Measurements from ENCODE around the gene HERC4.
"Not testable (repeated sequence)": the region's sequence is repeated elsewhere in the genome, so short reads cannot be mapped to it uniquely, and the experiment has no call there.

The HERC4 gene

DNA sequence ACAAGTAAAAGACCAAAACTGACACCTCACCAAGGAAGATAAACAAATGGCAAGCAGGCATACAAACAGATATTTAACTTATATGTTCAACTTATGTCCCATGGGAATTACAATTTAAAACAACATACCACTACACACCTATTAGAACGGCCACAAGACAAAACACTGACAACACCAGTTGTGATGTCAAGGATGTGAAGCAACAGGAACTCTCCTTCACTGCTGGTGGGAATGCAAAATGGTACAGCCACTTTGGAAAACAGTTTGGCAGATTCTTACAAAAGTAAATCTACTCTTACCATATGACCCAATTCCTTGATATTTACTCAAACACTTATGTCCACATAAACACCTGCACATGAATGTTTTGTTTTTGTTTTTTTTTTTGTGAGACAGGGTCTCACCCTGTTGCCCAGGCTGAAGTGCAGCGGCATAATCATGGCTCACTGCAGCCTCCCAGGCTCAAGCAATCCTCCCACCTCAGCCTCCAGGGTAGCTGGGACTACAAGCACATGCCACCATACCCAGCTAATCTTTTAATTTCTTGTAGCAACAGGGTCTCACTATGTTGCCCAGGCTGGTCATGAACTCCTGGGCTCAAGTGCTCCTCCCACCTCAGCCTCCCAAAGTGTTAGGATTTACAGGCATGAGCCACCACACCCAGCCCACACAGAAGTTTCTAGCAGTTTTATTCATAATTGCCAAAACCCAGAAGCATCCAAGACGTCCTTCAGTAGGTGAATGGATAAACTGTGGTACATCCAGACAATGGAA lies 27.3 kb downstream of the HERC4 start:
- DNase-seq = no peak

DNA sequence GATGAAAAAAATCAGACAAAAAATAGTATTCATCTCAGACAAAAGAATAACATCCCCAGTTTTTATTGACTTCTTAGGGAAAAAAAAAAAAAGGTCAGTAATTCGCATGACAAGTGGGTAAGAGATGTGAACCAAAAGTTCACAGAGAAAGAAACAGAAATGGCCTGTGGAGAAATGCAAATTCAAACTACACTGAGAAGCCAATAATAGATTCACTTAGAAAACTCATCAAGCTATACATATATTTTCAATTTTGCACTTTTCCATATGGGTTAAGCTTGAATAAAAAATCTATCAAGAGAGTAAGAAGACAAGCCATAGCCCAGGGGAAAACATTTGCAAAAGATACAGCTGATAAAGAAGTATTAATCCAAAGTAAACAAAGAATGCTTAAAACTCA lies 28.0 kb downstream of the HERC4 start:
- DNase-seq = no peak

DNA sequence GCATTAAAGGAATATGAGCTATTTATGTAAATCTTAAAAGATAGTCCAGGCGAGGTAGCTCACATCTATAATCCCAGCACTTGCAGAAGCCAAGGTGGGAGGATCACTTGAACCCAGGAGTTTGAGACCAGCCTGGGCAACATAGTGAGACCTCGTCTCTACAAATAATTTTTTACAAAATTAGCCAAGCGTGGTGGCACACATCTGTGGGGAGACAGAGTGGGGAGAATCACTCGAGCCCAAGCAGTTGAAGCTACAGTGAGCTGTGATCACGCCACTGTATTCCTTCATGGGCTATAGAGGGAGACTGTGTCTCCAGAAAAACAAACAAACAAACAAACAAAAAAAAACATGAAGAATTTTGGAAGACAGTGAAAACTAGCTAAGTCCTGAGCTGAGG lies 28.4 kb downstream of the HERC4 start:
- DNase-seq = no peak

DNA sequence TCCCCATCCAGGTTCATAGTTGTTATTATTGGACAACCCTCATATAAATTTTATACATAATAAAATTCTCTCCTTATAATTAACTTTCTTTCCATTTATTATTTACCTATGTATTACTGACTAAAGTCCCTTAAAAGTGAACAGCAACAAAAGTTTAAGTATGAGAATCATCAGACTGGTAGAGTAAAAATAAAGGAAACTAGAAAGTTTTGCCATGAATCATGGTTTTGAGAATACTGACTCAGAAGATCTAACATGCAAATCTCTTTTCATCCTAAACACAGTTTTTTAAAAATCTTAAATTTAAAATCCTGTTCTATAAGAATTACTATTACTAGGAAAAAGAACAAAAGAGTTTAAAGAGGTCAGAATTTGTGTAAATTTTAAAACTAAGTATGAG lies 32.1 kb downstream of the HERC4 start:
- no peak for DNase-seq

DNA sequence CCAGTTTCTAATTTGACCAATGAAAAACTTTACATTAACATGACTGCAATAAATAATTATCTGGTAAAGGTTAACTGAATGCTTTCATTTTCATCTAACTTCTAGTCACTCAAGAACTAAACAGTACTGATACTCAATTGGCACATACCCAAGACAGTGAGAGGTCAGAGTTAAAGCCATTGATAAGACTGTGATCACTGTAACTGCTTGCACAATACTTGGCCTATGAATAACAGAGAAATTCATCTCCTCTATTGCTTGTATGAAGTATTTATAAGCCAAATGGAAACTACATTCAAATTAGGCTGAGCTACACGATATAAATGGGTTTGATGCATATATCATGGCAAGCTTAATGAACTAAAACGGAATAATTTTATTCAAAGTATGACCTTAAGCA lies 43.0 kb downstream of the HERC4 start:
- no peak for DNase-seq

DNA sequence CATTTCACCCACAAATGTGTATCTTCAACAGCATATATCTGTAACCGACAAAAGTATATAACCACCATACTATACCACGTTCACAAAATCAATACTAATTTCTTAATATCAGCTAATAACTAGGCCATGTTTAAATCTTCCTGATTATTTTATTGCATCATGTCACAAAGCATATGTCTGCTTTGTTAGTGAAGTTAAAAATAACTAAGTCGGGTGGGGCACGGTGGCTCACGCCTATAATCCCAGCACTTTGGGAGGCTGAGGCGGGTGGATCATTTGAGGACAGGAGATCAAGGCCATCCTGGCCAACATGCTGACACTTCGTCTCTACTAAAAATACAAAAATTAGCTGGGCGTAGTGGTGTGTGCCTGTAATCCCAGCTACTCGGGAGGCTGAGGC lies 47.7 kb downstream of the HERC4 start:
- no peak for DNase-seq

DNA sequence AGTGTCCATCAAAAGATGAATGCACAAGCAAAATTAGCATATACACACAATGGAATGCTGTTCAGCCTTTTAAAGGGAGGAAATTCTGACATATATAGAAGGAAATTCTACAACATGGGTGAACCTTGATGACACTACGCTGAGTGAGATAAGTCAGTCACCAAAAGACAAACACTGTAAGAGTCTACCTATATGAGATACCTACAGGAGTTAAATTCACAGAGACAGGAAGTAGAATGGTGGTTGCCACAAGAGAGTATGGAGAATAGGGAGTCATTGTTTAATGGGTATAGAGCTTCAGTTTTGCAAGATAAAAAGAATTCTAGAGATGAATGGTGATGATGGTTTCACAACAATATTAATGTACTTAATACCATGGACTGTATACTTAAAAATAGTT lies 51.8 kb downstream of the HERC4 start:
- DNase-seq = no peak

DNA sequence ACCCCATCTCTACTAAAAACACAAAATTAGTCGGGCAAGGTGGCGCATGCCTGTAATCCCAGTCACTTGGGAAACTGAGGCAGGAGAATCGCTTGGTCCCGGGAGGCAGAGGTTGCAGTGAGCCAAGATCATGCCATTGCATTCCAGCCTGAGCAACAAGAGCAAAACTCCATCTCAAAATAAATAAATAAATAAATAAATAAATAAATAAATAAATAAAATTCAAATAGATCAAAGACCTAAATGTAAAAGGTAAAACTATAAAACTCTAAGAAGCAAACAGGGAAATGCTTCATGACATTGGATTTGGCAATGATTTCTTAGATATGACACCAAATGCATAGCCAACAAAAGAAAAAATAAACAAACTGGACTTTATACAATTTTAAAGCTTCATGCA lies 52.8 kb downstream of the HERC4 start:
- DNase-seq = not testable (repeated sequence)

DNA sequence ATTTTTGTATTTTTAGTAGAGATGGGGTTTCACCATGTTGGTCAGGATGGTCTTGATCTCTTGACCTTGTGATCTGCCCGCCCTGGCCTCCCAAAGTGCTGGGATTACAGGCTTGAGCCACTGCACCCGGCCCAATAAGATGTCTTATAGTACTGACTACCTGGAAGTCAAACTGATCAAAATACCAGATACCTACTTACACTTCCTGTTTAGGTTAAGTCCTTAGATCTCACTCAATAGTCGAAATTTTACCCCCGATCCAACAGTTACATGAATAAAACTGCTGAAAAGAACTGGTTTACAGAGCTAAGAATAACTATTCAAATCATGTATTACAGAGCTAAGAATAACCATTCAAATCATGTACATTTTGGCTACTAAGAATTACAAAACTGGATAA lies 58.6 kb downstream of the HERC4 start:
- DNase-seq = not testable (repeated sequence)

DNA sequence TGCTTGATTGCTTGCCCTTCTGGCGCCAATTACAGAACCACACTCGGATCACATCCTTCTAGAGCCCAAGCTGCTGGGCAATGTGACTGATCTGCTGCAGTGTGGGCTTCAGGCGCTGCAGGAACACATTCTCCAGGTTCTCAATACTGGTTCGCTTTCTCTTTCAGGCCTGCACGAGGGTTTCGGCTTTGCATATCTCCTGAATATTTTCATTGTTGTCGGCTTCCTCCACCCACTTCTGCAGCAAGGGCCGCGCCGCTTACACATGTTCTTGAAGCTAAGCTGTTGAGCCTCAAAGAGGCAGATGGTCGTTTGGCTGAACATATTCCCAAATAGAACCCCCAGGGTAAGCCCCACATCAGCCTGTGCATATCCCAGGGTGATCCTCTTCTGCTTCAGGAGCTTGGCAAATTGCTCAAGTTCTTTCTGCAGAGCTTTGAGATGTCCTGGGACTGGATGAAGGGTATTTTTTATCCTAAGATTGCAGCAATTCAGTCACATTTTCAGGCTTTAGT lies 64.6 kb downstream of the HERC4 start:
- peak in 11 of 56 donors; percentile 0 to 44 (median 2) for DNase-seq

DNA sequence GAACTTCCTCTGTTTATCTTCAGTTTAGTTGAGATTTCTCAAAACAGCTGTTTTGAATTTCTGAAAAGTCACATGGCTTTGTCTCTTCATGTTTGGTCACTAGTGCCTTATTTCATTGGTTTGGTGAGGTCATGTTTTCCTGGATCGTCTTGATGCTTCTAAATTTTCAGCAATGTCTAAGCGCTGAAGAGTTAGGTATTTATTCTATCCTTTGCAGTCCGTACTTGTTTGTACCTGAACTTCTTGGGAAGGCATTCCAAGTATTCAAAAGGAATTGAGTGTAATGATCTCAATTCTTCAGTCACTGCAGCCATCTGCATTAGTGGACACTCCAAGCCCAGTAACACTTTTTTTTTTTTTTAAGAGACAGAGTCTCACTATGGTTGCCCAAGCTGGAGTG lies 67.7 kb downstream of the HERC4 start:
- no peak for DNase-seq

DNA sequence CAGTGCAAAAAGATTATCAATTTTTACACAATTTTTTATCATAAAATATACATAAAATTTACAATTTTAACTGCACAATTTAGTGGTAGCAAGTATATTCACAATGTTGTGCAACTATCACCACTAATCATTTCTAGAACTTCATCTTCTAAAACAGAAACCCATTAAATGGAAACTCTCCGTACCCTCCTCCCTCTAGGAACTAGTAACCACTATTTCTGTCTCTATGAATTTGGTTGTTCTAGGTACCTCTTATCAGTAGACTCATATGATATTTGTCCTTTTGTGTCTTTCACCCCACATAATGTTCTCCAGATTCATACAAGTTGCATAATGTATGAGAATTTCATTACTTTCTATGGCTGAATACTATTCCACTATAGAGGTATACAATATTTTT lies 73.5 kb downstream of the HERC4 start:
- DNase-seq = no peak

DNA sequence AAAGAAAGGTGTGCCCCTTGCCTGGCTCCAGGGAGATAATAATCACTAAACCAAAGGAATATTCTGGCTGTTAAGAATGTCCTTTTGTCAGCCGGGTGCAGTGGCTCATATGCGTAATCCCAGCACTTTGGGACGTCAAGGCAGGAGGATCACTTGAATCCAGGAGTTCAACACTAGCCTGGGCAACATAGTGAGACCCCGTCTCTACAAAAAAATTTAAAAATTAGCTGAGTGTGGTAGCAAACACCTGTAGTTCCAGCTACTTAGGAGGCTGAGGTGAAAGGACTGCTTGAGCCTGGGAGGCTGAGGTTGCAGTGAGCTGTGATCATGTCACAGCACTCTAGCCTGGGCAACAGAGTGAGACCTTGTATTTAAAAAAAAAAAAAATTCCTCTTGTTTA lies 74.1 kb downstream of the HERC4 start:
- no peak for DNase-seq

DNA sequence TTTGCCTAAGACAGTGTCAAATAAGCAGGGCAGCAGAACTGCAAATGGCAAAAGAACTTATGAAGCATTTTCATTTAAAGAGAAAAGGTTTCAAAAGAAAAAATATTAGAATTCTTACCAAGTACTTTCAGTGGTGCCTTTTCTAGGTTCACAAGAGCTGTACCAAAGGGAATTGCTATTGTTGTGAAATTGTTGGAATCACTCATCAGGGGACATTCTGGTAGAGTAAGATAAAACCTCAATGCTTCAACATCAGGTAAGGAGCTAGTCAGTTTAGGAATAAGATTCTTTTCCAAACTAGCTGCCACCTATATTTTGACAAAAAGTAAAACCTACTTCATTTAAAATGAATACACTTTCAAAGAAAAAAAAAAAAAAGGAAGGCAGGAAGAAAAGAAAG lies 85.0 kb downstream of the HERC4 start:
- no peak for DNase-seq

DNA sequence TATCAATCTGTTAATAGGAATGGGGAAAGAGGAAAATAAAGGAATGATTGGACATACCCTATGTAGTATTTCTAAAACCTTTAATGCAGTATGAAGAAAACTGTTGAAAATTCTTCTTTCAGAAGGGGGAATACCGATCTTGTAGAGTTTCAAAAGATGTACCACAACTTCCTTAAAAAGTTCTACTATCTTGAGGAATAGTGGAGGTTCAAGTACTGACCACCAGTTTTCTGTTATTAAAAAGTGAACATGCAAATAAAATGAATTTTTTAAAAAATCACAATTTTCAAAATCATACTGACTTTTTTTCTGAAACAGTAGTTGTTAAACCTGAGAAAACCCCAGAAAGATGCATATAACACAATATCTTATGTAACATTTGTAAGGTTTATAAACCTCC lies 86.5 kb downstream of the HERC4 start:
- no peak for DNase-seq

DNA sequence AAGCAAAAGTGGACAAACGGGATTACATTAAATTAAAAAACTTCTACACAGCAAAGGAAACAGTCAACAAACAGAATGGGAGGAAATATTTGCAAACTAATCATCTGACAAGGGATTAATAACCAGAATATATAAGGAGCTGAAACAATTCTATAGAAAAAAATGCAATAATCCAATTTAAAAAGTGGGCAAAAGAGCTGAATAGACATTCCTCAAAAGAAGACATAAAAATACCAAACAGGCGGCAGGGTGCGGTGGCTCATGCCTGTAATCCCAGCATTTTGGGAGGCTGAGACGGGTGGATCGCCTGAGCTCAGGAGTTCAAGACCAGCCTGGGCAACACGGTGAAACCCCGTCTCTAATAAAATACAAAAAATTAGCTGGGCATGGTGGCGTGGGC lies 92.5 kb downstream of the HERC4 start:
- not testable (repeated sequence) for DNase-seq

DNA sequence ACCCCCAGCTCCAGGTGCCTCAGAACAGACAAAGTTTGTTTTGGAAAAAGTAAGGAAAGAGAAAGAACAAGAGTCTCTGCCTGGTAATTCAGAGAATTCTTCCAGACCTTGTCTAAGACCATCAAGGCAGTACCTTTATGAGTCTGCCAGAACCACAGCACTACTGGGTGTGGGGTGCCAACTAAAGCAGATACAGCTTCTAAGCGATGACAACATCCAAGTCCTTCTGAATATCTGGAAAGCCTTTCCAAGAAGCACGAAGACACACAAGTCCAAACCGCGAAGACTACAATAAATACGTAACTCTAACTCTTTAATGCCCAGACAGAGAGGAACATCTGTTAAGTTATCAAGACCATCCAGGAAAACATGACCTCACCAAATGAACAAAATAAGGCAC lies 96.3 kb downstream of the HERC4 start:
- no peak for DNase-seq

DNA sequence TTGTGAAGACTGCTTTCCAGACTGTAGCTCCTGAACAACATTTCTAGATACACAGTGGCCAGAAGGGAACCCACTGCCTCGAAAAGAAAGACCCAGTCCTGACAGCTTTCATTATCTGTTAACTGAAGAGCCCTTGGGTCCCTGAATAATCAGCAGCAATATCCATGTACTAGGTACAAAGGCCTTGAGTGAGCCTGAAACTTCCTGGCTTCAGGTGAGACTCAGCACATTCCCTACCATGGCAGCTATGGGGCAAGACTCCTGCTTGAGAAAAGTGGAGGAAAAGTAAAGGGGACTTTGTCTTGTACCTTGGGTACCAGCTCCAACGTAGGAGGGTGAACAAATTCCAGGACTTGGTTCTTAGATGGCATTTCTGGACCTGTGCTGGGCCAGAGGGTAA lies 97.8 kb downstream of the HERC4 start:
- DNase-seq = no peak

DNA sequence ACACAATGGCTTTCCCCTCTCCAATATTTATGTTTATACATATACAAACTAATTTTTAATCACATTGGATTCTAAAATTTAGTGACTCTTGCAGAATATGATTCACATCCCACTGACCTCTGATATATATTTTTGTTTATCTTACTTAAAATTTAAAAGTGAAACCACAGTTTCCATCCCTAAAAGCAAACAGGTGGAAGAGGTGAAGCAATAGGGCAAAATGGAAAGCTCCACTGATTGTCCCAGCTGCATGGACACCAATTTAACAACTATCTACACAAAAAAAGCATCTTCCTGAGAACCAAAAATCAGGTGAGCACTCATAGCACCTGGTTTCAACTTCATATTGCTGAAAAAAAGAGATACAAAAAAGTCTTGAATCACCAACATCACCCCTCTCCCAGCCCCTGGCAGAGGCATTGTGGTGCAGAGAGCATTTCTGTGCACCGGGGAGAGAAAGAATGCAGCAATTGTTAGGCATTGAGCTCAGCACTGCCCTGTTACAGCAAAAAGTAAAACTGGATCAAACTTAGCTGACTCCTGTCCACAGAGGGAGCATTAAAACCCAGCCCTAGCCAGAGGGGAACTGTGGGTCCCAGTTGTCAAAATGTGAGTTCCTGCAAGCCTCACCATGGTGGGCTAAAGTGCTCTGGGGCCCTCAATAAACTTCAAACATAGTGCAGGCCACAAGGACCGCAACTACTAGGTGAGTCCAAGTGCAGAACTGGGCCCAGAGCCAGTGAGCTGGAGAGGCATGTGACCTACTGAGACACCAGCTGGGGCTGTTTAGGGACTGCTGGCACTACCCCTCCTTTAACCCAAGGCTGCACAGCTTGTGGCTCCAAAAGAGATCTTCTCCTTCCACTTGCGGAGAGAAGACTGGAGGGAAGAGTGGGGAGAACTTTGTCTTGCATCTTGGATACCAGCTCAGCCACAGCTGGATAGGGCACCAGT lies 98.5 kb downstream of the HERC4 start:
- DNase-seq = peak in 20 of 56 donors; percentile 0 to 58 (median 8)

DNA sequence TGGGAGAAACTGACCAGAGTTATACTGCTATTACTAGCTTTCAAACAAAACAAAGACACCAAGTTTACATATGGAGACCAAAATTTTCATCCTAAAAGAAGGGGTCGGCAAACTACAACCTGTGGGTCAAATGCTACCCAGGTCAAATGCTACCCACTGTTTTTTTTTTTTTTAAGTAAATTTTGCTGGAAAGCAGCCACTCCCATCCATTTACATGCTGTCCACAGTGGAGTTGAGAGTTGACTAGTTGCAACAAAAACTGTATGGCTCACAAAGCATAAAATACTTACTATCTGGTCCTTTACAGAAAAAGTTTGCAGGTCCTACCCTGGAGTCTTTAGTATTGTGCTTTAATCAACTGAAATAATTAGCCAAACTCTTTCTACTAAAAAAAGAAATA lies 99.2 kb downstream of the HERC4 start:
- no peak for DNase-seq

DNA sequence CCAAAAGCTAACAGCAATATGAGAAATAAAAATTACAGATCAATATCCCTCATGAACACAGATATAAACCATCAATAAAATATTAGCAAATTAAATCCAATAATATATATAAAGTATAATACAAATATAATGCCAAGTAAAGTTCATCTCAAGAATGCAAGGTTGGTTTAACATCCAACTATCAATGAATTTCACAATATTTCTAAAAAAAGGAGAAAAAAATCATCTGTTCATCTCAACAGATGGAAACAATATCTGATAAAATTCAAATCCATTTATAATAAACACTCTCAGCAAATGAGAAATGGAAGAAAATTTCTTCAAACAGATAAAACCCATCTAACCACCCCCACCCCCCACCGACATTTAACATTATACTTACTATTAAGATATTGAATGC lies 103.8 kb downstream of the HERC4 start:
- no peak for DNase-seq

DNA sequence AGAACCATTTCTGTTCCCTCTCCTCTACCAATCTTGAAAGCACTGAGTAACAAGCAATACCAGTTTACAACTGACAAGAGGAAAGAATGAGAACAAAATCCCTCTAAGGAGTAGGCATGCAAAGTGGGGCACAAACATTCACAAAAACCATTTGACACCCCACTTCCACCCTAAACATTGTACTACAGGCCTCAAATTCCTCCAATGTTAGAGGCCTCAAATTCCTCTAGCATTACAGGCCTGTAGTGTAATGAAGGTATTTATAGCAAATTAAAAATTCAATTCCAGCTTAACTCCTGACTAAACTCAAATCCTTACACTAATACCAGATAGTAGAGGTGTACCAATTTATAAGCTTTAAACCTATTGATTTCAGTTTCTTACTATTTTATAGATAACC lies 105.2 kb downstream of the HERC4 start:
- no peak for DNase-seq
